HepG2 (cell line): Measurements from ENCODE around the gene RBM8A. TPM values are rescaled to one million over a fixed set of nuclear protein-coding genes. Genes with fewer than 3 reads are reported as not detected.

ENCODE experiments used
- ADNP ChIP-seq: sonication (generic); formaldehyde crosslinking; IDR thresholded peaks from 2 replicates; pipeline ENCODE4 v1.4.0; 2020; ENCODE audit warnings: missing genetic modification reagents
- MED1 ChIP-seq: sonication (generic); formaldehyde crosslinking; IDR thresholded peaks from 2 replicates; pipeline ENCODE4 v1.4.0; 2020; ENCODE audit warnings: missing genetic modification reagents
- MYPOP ChIP-seq: sonication (generic); formaldehyde crosslinking; IDR thresholded peaks from 2 replicates; pipeline ENCODE4 v1.8.1; 2023; ENCODE audit warnings: mild to moderate bottlenecking, moderate library complexity, missing genetic modification reagents
- ZBED4 ChIP-seq: sonication (generic); formaldehyde crosslinking; IDR thresholded peaks from 2 replicates; pipeline ENCODE4 v1.4.0; 2020; ENCODE audit warnings: missing genetic modification reagents, borderline replicate concordance
- ZBTB44 ChIP-seq: sonication (generic); formaldehyde crosslinking; IDR thresholded peaks from 2 replicates; pipeline ENCODE4 v1.4.0; 2020; ENCODE audit warnings: missing genetic modification reagents
- ZFP90 ChIP-seq: sonication (generic); formaldehyde crosslinking; IDR thresholded peaks from 2 replicates; pipeline ENCODE4 v1.8.0; 2022; ENCODE audit warnings: missing genetic modification reagents, mild to moderate bottlenecking, inconsistent platforms, borderline replicate concordance
- ZMYM2 ChIP-seq: sonication (generic); formaldehyde crosslinking; IDR thresholded peaks from 2 replicates; pipeline ENCODE4 v1.8.0; 2022; ENCODE audit warnings: mild to moderate bottlenecking, missing genetic modification reagents
- ZNF335 ChIP-seq: sonication (generic); formaldehyde crosslinking; IDR thresholded peaks from 2 replicates; pipeline ENCODE4 v1.4.0; 2020; ENCODE audit warnings: missing genetic modification reagents
- ZNF33B ChIP-seq: sonication (generic); formaldehyde crosslinking; IDR thresholded peaks from 2 replicates; pipeline ENCODE4 v1.5.1; 2020; ENCODE audit warnings: mild to moderate bottlenecking, missing genetic modification reagents
- ZNF383 ChIP-seq: sonication (generic); formaldehyde crosslinking; IDR thresholded peaks from 2 replicates; pipeline ENCODE4 v1.4.0; 2020; ENCODE audit warnings: missing genetic modification reagents, mild to moderate bottlenecking, borderline replicate concordance
- ZNF501 ChIP-seq: sonication (generic); formaldehyde crosslinking; IDR thresholded peaks from 2 replicates; pipeline ENCODE4 v1.5.1; 2020; ENCODE audit warnings: mild to moderate bottlenecking, moderate library complexity, missing genetic modification reagents
- ZNF543 ChIP-seq: sonication (generic); formaldehyde crosslinking; IDR thresholded peaks from 2 replicates; pipeline ENCODE4 v1.4.0; 2020; ENCODE audit warnings: mild to moderate bottlenecking, missing genetic modification reagents
- ZNF747 ChIP-seq: sonication (generic); formaldehyde crosslinking; IDR thresholded peaks from 2 replicates; pipeline ENCODE4 v1.8.1; 2023; ENCODE audit warnings: missing genetic modification reagents, mild to moderate bottlenecking, borderline replicate concordance
- ZNF777 ChIP-seq: sonication (generic); formaldehyde crosslinking; IDR thresholded peaks from 2 replicates; pipeline ENCODE4 v1.4.0; 2020; ENCODE audit warnings: missing genetic modification reagents
- ZXDC ChIP-seq: sonication (generic); formaldehyde crosslinking; IDR thresholded peaks from 2 replicates; pipeline ENCODE4 v1.5.0; 2020; ENCODE audit warnings: mild to moderate bottlenecking, missing genetic modification reagents
- polyA plus RNA-seq, 8 experiments: library from polyadenylated mRNA; depleted of rRNA in 3 of 8; stranded (reverse) in 7 of 8; unstranded in 1 of 8; fragments of >200 nt; fragmentation: Illumina TruSeq in 4 of 8; extraction: Trizol in 4 of 8; gene quantifications; 2 replicates each; pipeline versions ENCODE4 v1.2.1 to v1.2.3, GENCODE V29; 2011 to 2016; ENCODE audit warnings: low read depth in 4 of 8, missing spikeins in 1 of 8, mixed read lengths in 1 of 8; ENCODE audit not compliant: insufficient read depth in 1 of 8
- total RNA-seq, 5 experiments: library from RNA; depleted of rRNA; stranded (reverse); fragments of >200 nt; fragmentation: Illumina TruSeq; extraction: Trizol; gene quantifications; 2 replicates each; pipeline ENCODE4 v1.2.3, GENCODE V29; 2016; ENCODE audit warnings: low read depth in 1 of 5

RBM8A gene
- total and polyA plus RNA-seq, 2 of the 13 experiments (the other 11 are each of a cell fraction or from before 2014, with no cell fraction given), result 106 to 162 TPM

GRCh38 chr1:145957443-145958319, 30.4 kb upstream of the RBM8A start, which contains the start of gene LIX1L (continued):
- peak; percentile 40; the same call in 1 of the 2 replicates for TF ChIP-seq MED1 (CRISPR knock-in tag)
- no peak for TF ChIP-seq ADNP (CRISPR knock-in tag)
- TF ChIP-seq ZNF777 (CRISPR knock-in tag), result peak; percentile 59; the same call in 1 of the 2 replicates
- TF ChIP-seq ZNF543 (CRISPR knock-in tag), result no peak
- no peak for TF ChIP-seq ZNF33B (CRISPR knock-in tag)
- TF ChIP-seq ZBTB44 (CRISPR knock-in tag), result no peak
- TF ChIP-seq ZMYM2 (CRISPR knock-in tag), result no peak
- no peak for TF ChIP-seq ZFP90 (CRISPR knock-in tag)
- peak; percentile 53; the same call in 1 of the 2 replicates for TF ChIP-seq ZNF747 (CRISPR knock-in tag)
- TF ChIP-seq ZNF383 (CRISPR knock-in tag), result no peak
- TF ChIP-seq ZNF501, result no peak
- TF ChIP-seq ZBED4 (CRISPR knock-in tag), result no peak
- TF ChIP-seq MYPOP, result peak; percentile 70; the same call in 1 of the 2 replicates
- no peak for TF ChIP-seq ZXDC (CRISPR knock-in tag)
- TF ChIP-seq ZNF335 (CRISPR knock-in tag), result no peak
